Brain microvascular endothelial cell (primary cell): Measurements from ENCODE around the gene ME1.

ENCODE experiments used
- DNase-seq: peaks from one replicate; pipeline ENCODE4 v3.0.0-alpha.2; 2020
- H3K27ac ChIP-seq: fragments of 250-450 bp; sonication (Bioruptor Pico); 2 replicates; pipeline ENCODE4 v1.5.1; 2020; ENCODE audit warnings: mild to moderate bottlenecking, moderate library complexity
- H3K27me3 ChIP-seq: fragments of 250-450 bp; sonication (Bioruptor Pico); replicated peaks from 2 replicates; pipeline ENCODE4 v1.5.1; 2020; ENCODE audit warnings: mild to moderate bottlenecking
- H3K36me3 ChIP-seq: fragments of 250-450 bp; sonication (Bioruptor Pico); replicated peaks from 2 replicates; pipeline ENCODE4 v1.5.1; 2020; ENCODE audit warnings: mild to moderate bottlenecking
- H3K4me3 ChIP-seq: 2 replicates; pipeline ENCODE4 v1.5.1; 2011; ENCODE audit warnings: low read depth, mild to moderate bottlenecking, control low read depth, low read length, moderate library complexity
- CTCF ChIP-seq: IDR thresholded peaks from 2 replicates; pipeline ENCODE4 v1.5.1; 2011; ENCODE audit warnings: low read depth, mild to moderate bottlenecking, moderate library complexity, low read length, control low read depth, inconsistent platforms; ENCODE audit errors: missing control alignments
- in situ Hi-C: cut with HindIII; loops from 2 replicates; pipeline ENCODE4 v1.10.0; 2017; ENCODE audit warnings: low sequenced_read_pairs, low pct_ligation_motif_present

The ME1 gene

GRCh38 chr6:83218646-83219045, 212.2 kb downstream of the ME1 start:
- DNase-seq: no peak
- no peak overlapping the region for H3K4me3 ChIP-seq
- TF ChIP-seq CTCF: no peak
- no peaks in the 10 kb centered on the region for H3K36me3 ChIP-seq
- H3K27ac ChIP-seq: no peak overlapping the region
- no peaks in the 10 kb centered on the region for H3K27me3 ChIP-seq
- in situ Hi-C loops: loop anchor here (25.0 kb wide), 1 partner anchor 294 kb away; the partner anchor contains the start of gene PRSS35

GRCh38 chr6:83216806-83217205, 214.0 kb downstream of the ME1 start:
- no peaks in the 10 kb centered on the region for H3K27me3 ChIP-seq
- no peak overlapping the region for H3K4me3 ChIP-seq
- no peak for TF ChIP-seq CTCF
- in situ Hi-C loops: loop anchor here (25.0 kb wide), 1 partner anchor 295 kb away; the partner anchor contains the start of gene PRSS35
- DNase-seq: peak; percentile 25
- H3K27ac ChIP-seq: no peak overlapping the region
- no peaks in the 10 kb centered on the region for H3K36me3 ChIP-seq

GRCh38 chr6:83215131-83216047, 215.5 kb downstream of the ME1 start:
- Histone ChIP-seq H3K36me3 (no peaks in the 10 kb centered on the region), H3K27me3 (no peaks in the 10 kb centered on the region), H3K4me3 (no peak overlapping the region), H3K27ac (peak overlapping the region; percentile 62)
- peak; percentile 91 for TF ChIP-seq CTCF
- in situ Hi-C loops: loop anchor here (25.0 kb wide), 1 partner anchor 297 kb away; the partner anchor contains the start of gene PRSS35
- DNase-seq: peak; percentile 84

GRCh38 chr6:83202031-83202430, 228.8 kb downstream of the ME1 start:
- no peak for TF ChIP-seq CTCF
- DNase-seq: no peak
- in situ Hi-C loops: loop anchor here (25.0 kb wide), 1 partner anchor 310 kb away; the partner anchor contains the start of gene PRSS35

GRCh38 chr6:83199863-83200225, 231.0 kb downstream of the ME1 start:
- Histone ChIP-seq H3K4me3 (no peak overlapping the region), H3K27ac (peak overlapping the region; percentile 67), H3K27me3 (no peaks in the 10 kb centered on the region), H3K36me3 (peaks cover 4% of the 10 kb centered on the region)
- TF ChIP-seq CTCF: no peak
- DNase-seq: peak; percentile 80
- in situ Hi-C loops: loop anchor here (25.0 kb wide), 1 partner anchor 312 kb away; the partner anchor contains the start of gene PRSS35

More at GRCh38 chr6:83202031-83202430, 228.8 kb downstream of the ME1 start:
- H3K27me3 ChIP-seq: no peaks in the 10 kb centered on the region
- H3K27ac ChIP-seq: no peak overlapping the region
- no peak overlapping the region for H3K4me3 ChIP-seq
- no peaks in the 10 kb centered on the region for H3K36me3 ChIP-seq
